HepG2 (cell line): ENCODE measurements around the gene KIRREL3. TPM values are rescaled to one million over a fixed set of nuclear protein-coding genes. Genes with fewer than 3 reads are reported as not detected.

Experiments
- ATAC-seq: fragments of 200-7000 bp; cut with Tn5 transposase; 3 replicates; pipeline ENCODE4 v1.9.1; 2020; ENCODE audit warnings: mild to moderate bottlenecking, moderate library complexity
- BruUV-seq: library from RNA; stranded (reverse); fragments of 400-500 nt; replicated peaks from 2 replicates; lab custom pipeline; 2021; lab: Mats Ljungman, UMichigan
- CTCF ChIA-PET: fragments of 300-600 bp; formaldehyde crosslinking; extraction: SDS; loops from one replicate; lab custom pipeline; 2021; ENCODE audit warnings: low total read pairs, inconsistent platforms, low intra/inter-chr PET ratio; lab: Yijun Ruan, JAX
- POLR2A ChIA-PET: fragments of 350-600 bp; sonication (Branson Sonifier 250); formaldehyde crosslinking; loops from one replicate; lab custom pipeline; 2020; ENCODE audit warnings: antibody characterized with exemption, inconsistent platforms; lab: Yijun Ruan, JAX
- DNase-seq: peaks from one replicate; pipeline ENCODE4 v3.0.0-alpha.2; 2015; ENCODE audit warnings: low spot score
- FAIRE-seq: peaks from 3 replicates; lab custom pipeline; 2011; peaks lifted over from hg19 to GRCh38; lab: Jason Lieb, UNC
- H2AFZ ChIP-seq: one replicate; pipeline ENCODE4 v1.6.1; 2011; ENCODE audit warnings: low read length, inconsistent platforms
- H3K27ac ChIP-seq: fragments of 300-600 bp; 3 replicates; pipeline ENCODE4 v1.8.0; 2011; ENCODE audit warnings: mixed run types, mild to moderate bottlenecking, mixed read lengths, low read length, inconsistent platforms; ENCODE audit not compliant: insufficient read depth; ENCODE audit errors: extremely low read length
- H3K27me3 ChIP-seq, 2 experiments: fragments of 200-600 bp in 1 of 2; 2 replicates in 1 of 2; 3 replicates in 1 of 2; pipeline versions ENCODE4 v1.6.0 to v1.8.0; 2011; ENCODE audit warnings: low read length in 2 of 2, mild to moderate bottlenecking in 2 of 2, moderate library complexity in 2 of 2, inconsistent platforms in 1 of 2; ENCODE audit not compliant: insufficient read depth in 2 of 2, control insufficient read depth in 1 of 2
- H3K36me3 ChIP-seq, 2 experiments: fragments of 200-600 bp in 1 of 2; replicated peaks in 1 of 2; 2 replicates in 1 of 2; 3 replicates in 1 of 2; pipeline versions ENCODE4 v1.5.1 to v1.8.0; 2011; ENCODE audit warnings: low read length in 2 of 2, inconsistent platforms in 1 of 2; ENCODE audit not compliant: insufficient read depth in 2 of 2, control insufficient read depth in 1 of 2
- H3K4me1 ChIP-seq: 2 replicates; pipeline ENCODE4 v1.5.1; 2012; ENCODE audit warnings: low read length, inconsistent platforms; ENCODE audit not compliant: insufficient read depth
- H3K4me2 ChIP-seq: 2 replicates; pipeline ENCODE4 v1.6.0; 2011; ENCODE audit warnings: low read depth, low read length, inconsistent platforms
- H3K4me3 ChIP-seq, 3 experiments: fragments of 200-600 bp in 1 of 3; sonication (generic), shearing (Covaris generic) in 1 of 3; replicated peaks in 1 of 3; 2 replicates each; pipeline ENCODE4 v1.5.1; 2011 to 2016; ENCODE audit warnings: low read length in 3 of 3, inconsistent platforms in 2 of 3, low read depth in 2 of 3, mild to moderate bottlenecking in 2 of 3, control low read depth in 1 of 3, mixed read lengths in 1 of 3; ENCODE audit not compliant: insufficient read depth in 1 of 3
- H3K79me2 ChIP-seq: one replicate; pipeline ENCODE4 v1.6.1; 2011; ENCODE audit warnings: low read length, inconsistent platforms; ENCODE audit not compliant: insufficient read depth
- H3K9ac ChIP-seq: 2 replicates; pipeline ENCODE4 v1.6.0; 2011; ENCODE audit warnings: mild to moderate bottlenecking, low read depth, low read length, inconsistent platforms; ENCODE audit not compliant: insufficient read depth
- H3K9me3 ChIP-seq: 2 replicates; pipeline ENCODE4 v1.5.1; 2012; ENCODE audit warnings: mild to moderate bottlenecking, low read length
- H4K20me1 ChIP-seq: 2 replicates; pipeline ENCODE4 v1.6.0; 2011; ENCODE audit warnings: inconsistent platforms, mild to moderate bottlenecking, low read length, moderate library complexity; ENCODE audit not compliant: insufficient read depth
- CEBPG ChIP-seq: IDR thresholded peaks from 2 replicates; pipeline ENCODE4 v1.6.1; 2016
- FIP1L1 ChIP-seq: fragments of 200-400 bp; formaldehyde crosslinking; IDR thresholded peaks from 2 replicates; pipeline ENCODE4 v1.6.1; 2018; ENCODE audit warnings: low read depth, mild to moderate bottlenecking, low read length, moderate library complexity, borderline replicate concordance; ENCODE audit not compliant: insufficient read depth
- FOSL2 ChIP-seq: sonication (generic); formaldehyde crosslinking; IDR thresholded peaks from 2 replicates; pipeline ENCODE4 v1.4.0; 2020; ENCODE audit warnings: missing genetic modification reagents
- FOXJ3 ChIP-seq: sonication (generic); formaldehyde crosslinking; IDR thresholded peaks from 2 replicates; pipeline ENCODE4 v1.4.0; 2020; ENCODE audit warnings: missing genetic modification reagents, mild to moderate bottlenecking, borderline replicate concordance
- HDAC6 ChIP-seq: fragments of 200-600 bp; sonication (generic); IDR thresholded peaks from 2 replicates; pipeline ENCODE4 v1.7.0; 2017; ENCODE audit warnings: mild to moderate bottlenecking, antibody characterized with exemption, low read length, low read depth
- KDM6A ChIP-seq: IDR thresholded peaks from 2 replicates; pipeline ENCODE4 v1.6.1; 2016; ENCODE audit warnings: low read depth
- MYC ChIP-seq: sonication (generic); formaldehyde crosslinking; IDR thresholded peaks from 2 replicates; pipeline ENCODE4 v1.9.0; 2021; ENCODE audit warnings: missing genetic modification reagents, borderline replicate concordance
- NCOR1 ChIP-seq: fragments of 200-600 bp; sonication (generic); IDR thresholded peaks from 2 replicates; pipeline ENCODE4 v1.7.0; 2017; ENCODE audit warnings: antibody characterized with exemption, low read length, borderline replicate concordance
- NFATC3 ChIP-seq: sonication (generic); formaldehyde crosslinking; IDR thresholded peaks from 2 replicates; pipeline ENCODE4 v1.5.1; 2020; ENCODE audit warnings: mild to moderate bottlenecking, missing genetic modification reagents
- NFIC ChIP-seq: IDR thresholded peaks from 2 replicates; pipeline ENCODE4 v1.6.1; 2012; ENCODE audit warnings: mild to moderate bottlenecking, low read length, inconsistent platforms
- SMAD3 ChIP-seq: sonication (generic); formaldehyde crosslinking; IDR thresholded peaks from 2 replicates; pipeline ENCODE4 v1.4.0; 2020; ENCODE audit warnings: missing genetic modification reagents
- TFDP2 ChIP-seq: sonication (generic); formaldehyde crosslinking; IDR thresholded peaks from 2 replicates; pipeline ENCODE4 v1.4.0; 2020; ENCODE audit warnings: missing genetic modification reagents
- YEATS2 ChIP-seq: sonication (generic); formaldehyde crosslinking; IDR thresholded peaks from 2 replicates; pipeline ENCODE4 v1.4.0; 2020; ENCODE audit warnings: missing genetic modification reagents, borderline replicate concordance
- ZNF451 ChIP-seq: sonication (generic); formaldehyde crosslinking; IDR thresholded peaks from 2 replicates; pipeline ENCODE4 v1.5.0; 2020; ENCODE audit warnings: mild to moderate bottlenecking, missing genetic modification reagents
- WGBS: methylation state at CpG from one replicate; pipeline ENCODE4 v1.1.6; 2017; ENCODE audit warnings: low lambda C conversion rate; 5-methylcytosine and 5-hydroxymethylcytosine counted together
- in situ Hi-C: cut with HindIII; loops from 2 replicates; pipeline ENCODE4 v1.10.0; 2017; ENCODE audit warnings: low pct_unique_long_range_greater_than_20kb; ENCODE audit not compliant: extremely low pct_ligation_motif_present
- intact Hi-C: fragments of 100-400 bp; cut with micrococcal nuclease; formaldehyde crosslinking; loops from one replicate; pipeline ENCODE4 v1.10.0; 2022; ENCODE audit not compliant: unreplicated experiment
- polyA plus RNA-seq, 8 experiments: library from polyadenylated mRNA; depleted of rRNA in 3 of 8; stranded (reverse) in 7 of 8; unstranded in 1 of 8; fragments of >200 nt; fragmentation: Illumina TruSeq in 4 of 8; extraction: Trizol in 4 of 8; gene quantifications; 2 replicates each; pipeline versions ENCODE4 v1.2.1 to v1.2.3, GENCODE V29; 2011 to 2016; ENCODE audit warnings: low read depth in 4 of 8, missing spikeins in 1 of 8, mixed read lengths in 1 of 8; ENCODE audit not compliant: insufficient read depth in 1 of 8
- total RNA-seq, 5 experiments: library from RNA; depleted of rRNA; stranded (reverse); fragments of >200 nt; fragmentation: Illumina TruSeq; extraction: Trizol; gene quantifications; 2 replicates each; pipeline ENCODE4 v1.2.3, GENCODE V29; 2016; ENCODE audit warnings: low read depth in 1 of 5

Gene KIRREL3
- total and polyA plus RNA-seq, 2 of the 13 experiments (the other 11 are each of a cell fraction or from before 2014, with no cell fraction given): not detected

GRCh38 chr11:126945319-126945718, 55.3 kb downstream of the KIRREL3 start:
- peaks cover 2 to 23% of the 10 kb centered on the region in 2 experiments; a peak in 4 of 5 replicates for H3K27me3 ChIP-seq
- CTCF ChIA-PET: no interaction called here
- DNase-seq: no peak
- FAIRE-seq: no peak
- no peaks in the 10 kb centered on the region for H3K36me3 ChIP-seq
- no peaks in the 10 kb centered on the region for H3K9me3 ChIP-seq
- no peak overlapping the region for H2AFZ ChIP-seq
- BruUV-seq: no TSS peak
- no peaks in the 10 kb centered on the region for H3K4me1 ChIP-seq
- H3K4me3 ChIP-seq: no peak overlapping the region
- no peak overlapping the region for H3K9ac ChIP-seq
- POLR2A ChIA-PET: no interaction called here
- no peak for ATAC-seq
- H3K79me2 ChIP-seq: no peaks in the 10 kb centered on the region
- no peak for TF ChIP-seq FOXJ3 (CRISPR knock-in tag)
- no peak for TF ChIP-seq MYC (CRISPR knock-in tag)
- TF ChIP-seq KDM6A: no peak
- no peak for TF ChIP-seq FOSL2
- TF ChIP-seq CEBPG (CRISPR knock-in tag): no peak
- no peak for TF ChIP-seq NFATC3
- TF ChIP-seq NCOR1: no peak
- no peak for TF ChIP-seq TFDP2 (CRISPR knock-in tag)
- TF ChIP-seq NFIC: no peak
- no peak for TF ChIP-seq HDAC6
- no peak for TF ChIP-seq YEATS2 (CRISPR knock-in tag)
- no peak for TF ChIP-seq FIP1L1
- no peak for TF ChIP-seq SMAD3 (CRISPR knock-in tag)
- no peak for TF ChIP-seq ZNF451 (CRISPR knock-in tag)
- in situ Hi-C loops (no loop called here), intact Hi-C loops (no loop called here)
- whole genome bisulfite sequencing: 15% methylated on average over 3 of the region's 3 CpGs
- no peak overlapping the region for H3K27ac ChIP-seq
- H4K20me1 ChIP-seq: no peaks in the 10 kb centered on the region
- H3K4me2 ChIP-seq: no peak overlapping the region
